ENCODE measurements around the gene PEX16.

DNA sequence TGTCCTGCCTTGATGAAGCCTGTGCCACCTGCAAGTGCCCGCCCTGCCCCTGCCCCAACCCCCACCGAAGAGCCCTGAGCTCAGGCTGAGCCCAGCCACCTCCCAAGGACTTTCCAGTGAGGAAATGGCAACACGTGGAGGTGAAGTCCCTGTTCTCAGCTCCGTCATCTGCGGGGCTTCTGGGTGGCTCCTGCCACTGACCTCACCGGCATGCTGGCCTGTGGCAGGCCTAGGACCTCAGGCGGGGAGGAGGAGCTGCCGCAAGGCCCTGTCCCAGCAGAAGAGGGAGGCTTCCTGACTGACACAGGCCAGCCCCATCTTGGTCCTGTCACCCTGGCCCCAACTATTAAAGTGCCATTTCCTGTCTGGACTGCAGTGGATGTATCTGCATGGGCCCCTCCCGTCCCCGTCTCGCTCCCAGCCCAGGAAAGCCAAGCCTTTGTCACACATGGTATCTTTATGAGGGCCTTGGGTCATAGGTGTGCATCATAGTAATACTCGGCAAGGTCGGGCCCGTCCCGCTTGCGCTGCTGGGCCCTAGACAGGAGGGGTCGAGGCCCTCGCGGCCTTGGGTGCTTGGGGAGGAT, 11.5 kb downstream of the PEX16 start:
- TF ChIP-seq, protein P1, sequence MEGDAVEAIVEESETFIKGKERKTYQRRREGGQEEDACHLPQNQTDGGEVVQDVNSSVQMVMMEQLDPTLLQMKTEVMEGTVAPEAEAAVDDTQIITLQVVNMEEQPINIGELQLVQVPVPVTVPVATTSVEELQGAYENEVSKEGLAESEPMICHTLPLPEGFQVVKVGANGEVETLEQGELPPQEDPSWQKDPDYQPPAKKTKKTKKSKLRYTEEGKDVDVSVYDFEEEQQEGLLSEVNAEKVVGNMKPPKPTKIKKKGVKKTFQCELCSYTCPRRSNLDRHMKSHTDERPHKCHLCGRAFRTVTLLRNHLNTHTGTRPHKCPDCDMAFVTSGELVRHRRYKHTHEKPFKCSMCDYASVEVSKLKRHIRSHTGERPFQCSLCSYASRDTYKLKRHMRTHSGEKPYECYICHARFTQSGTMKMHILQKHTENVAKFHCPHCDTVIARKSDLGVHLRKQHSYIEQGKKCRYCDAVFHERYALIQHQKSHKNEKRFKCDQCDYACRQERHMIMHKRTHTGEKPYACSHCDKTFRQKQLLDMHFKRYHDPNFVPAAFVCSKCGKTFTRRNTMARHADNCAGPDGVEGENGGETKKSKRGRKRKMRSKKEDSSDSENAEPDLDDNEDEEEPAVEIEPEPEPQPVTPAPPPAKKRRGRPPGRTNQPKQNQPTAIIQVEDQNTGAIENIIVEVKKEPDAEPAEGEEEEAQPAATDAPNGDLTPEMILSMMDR (IDR thresholded peaks at IDR 0.05; ENCODE audit: low read depth, low read length) = no peak
- TF ChIP-seq POLR2A (IDR thresholded peaks at IDR 0.05; ENCODE audit: extremely low read depth, insufficient read length) (no peak), MYC (IDR thresholded peaks at IDR 0.05; ENCODE audit: low read depth, low read length) (no peak)
- TF ChIP-seq, protein P2, sequence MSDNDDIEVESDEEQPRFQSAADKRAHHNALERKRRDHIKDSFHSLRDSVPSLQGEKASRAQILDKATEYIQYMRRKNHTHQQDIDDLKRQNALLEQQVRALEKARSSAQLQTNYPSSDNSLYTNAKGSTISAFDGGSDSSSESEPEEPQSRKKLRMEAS (IDR thresholded peaks at IDR 0.05; ENCODE audit: low read depth, low read length) = no peak
